ENCODE measurements around the gene ABCA13.

ABCA13 gene

DNA sequence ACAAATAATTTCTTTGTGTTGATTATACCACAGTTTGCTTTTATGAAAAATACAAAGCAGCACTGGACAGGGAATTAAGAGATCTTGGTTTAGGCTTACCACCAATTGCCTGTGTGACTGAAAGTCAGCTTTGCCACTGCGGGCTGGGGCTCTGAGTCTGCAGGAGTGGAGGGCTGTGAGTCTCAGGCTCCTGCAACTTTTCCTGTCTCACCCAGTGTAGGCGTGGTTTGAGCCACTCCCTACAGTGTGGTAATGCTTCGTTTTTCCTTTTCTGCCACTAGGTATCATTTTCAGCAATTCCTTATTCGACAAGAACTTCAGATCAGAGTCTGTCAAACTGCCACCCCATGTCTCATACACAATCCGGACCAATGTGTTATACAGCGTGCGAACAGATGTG is 180.6 kb downstream of the ABCA13 start:
- TF ChIP-seq TAF1 (IDR thresholded peaks at IDR 0.05; ENCODE audit: borderline replicate concordance, insufficient read depth, low read length) (no peak), SIN3A (IDR thresholded peaks at IDR 0.05; ENCODE audit: borderline replicate concordance, insufficient read depth, low read length) (no peak), FOXP2 (optimal IDR thresholded peaks at IDR 0.05; ENCODE audit: borderline replicate concordance, extremely low read depth, extremely low read length, insufficient read depth) (no peak), POLR2AphosphoS5 (IDR thresholded peaks at IDR 0.05; ENCODE audit: low read depth, low read length) (no peak)
- TF ChIP-seq, protein P1, sequence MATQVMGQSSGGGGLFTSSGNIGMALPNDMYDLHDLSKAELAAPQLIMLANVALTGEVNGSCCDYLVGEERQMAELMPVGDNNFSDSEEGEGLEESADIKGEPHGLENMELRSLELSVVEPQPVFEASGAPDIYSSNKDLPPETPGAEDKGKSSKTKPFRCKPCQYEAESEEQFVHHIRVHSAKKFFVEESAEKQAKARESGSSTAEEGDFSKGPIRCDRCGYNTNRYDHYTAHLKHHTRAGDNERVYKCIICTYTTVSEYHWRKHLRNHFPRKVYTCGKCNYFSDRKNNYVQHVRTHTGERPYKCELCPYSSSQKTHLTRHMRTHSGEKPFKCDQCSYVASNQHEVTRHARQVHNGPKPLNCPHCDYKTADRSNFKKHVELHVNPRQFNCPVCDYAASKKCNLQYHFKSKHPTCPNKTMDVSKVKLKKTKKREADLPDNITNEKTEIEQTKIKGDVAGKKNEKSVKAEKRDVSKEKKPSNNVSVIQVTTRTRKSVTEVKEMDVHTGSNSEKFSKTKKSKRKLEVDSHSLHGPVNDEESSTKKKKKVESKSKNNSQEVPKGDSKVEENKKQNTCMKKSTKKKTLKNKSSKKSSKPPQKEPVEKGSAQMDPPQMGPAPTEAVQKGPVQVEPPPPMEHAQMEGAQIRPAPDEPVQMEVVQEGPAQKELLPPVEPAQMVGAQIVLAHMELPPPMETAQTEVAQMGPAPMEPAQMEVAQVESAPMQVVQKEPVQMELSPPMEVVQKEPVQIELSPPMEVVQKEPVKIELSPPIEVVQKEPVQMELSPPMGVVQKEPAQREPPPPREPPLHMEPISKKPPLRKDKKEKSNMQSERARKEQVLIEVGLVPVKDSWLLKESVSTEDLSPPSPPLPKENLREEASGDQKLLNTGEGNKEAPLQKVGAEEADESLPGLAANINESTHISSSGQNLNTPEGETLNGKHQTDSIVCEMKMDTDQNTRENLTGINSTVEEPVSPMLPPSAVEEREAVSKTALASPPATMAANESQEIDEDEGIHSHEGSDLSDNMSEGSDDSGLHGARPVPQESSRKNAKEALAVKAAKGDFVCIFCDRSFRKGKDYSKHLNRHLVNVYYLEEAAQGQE (IDR thresholded peaks at IDR 0.05; ENCODE audit: insufficient read depth in 1 of 2, low read depth in 2 of 2, low read length in 2 of 2), result no peak

DNA sequence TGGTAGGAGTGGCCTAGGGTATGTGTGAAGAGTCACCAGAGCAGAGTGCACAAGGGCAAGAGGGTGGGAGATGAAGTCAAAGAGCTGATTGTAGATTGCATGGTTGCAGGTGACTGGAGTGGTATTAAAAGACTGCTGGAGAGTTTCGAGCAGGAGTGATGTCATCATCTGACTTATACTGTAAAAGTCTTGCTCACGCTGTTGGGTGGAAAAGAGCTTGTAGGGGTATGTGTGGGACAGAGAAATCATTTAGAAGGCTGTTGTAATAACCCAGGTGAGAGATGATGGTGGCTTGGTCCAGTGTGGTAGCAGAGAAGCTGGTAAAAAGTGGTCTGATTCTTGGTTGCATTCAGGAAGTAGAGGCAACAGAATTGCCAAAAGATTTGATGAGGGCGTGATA is 184.1 kb downstream of the ABCA13 start:
- TF ChIP-seq TAF1 (IDR thresholded peaks at IDR 0.05; ENCODE audit: borderline replicate concordance, insufficient read depth, low read length) (no peak), POLR2AphosphoS5 (IDR thresholded peaks at IDR 0.05; ENCODE audit: low read depth, low read length) (no peak), FOXP2 (optimal IDR thresholded peaks at IDR 0.05; ENCODE audit: borderline replicate concordance, extremely low read depth, extremely low read length, insufficient read depth) (no peak), SIN3A (IDR thresholded peaks at IDR 0.05; ENCODE audit: borderline replicate concordance, insufficient read depth, low read length) (no peak)
- TF ChIP-seq, protein P1 (IDR thresholded peaks at IDR 0.05; ENCODE audit: insufficient read depth in 1 of 2, low read depth in 2 of 2, low read length in 2 of 2), result no peak

DNA sequence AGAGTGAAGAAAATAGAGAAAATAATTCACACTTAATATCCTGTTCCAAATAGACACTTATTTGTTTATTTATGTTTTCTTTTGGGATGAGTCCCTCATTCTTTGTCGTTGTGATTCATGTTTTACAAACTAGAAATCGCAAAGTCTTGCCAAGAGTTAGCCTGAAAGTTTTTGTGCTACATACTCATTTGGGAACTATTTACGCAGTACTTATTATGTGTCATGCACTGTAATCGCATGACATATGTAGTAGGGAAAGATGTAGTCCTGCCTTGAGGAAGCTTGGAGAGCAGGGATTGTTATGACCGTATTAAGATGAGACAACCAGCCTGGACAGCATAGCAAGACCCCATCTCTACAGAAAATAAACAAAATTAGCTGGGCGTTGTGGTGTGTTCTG is 189.3 kb downstream of the ABCA13 start:
- no peak for TF ChIP-seq SIN3A (IDR thresholded peaks at IDR 0.05; ENCODE audit: borderline replicate concordance, insufficient read depth, low read length)
- TF ChIP-seq POLR2AphosphoS5 (IDR thresholded peaks at IDR 0.05; ENCODE audit: low read depth, low read length), result no peak
- no peak for TF ChIP-seq TAF1 (IDR thresholded peaks at IDR 0.05; ENCODE audit: borderline replicate concordance, insufficient read depth, low read length)
- TF ChIP-seq FOXP2 (optimal IDR thresholded peaks at IDR 0.05; ENCODE audit: borderline replicate concordance, extremely low read depth, extremely low read length, insufficient read depth), result no peak

DNA sequence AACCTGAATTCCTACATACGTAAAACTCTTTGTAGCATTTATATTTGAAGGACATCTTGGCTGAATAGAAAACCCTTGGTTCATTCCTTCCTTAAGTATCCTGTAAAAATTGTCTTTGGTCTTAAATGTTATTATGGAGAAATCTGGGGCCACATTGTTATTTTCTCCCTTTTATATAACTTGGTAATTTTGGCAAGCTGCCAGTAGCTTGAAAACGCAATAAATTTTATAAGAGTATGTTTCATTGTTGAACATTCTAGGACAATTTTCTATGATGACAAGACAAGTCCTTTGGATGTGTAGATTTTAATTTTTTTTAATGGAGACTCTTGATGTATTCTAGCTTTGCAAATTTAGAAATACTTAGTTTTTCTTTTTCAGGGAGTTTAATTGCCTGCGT is 191.9 kb downstream of the ABCA13 start:
- TF ChIP-seq, protein P1 (IDR thresholded peaks at IDR 0.05; ENCODE audit: insufficient read depth in 1 of 2, low read depth in 2 of 2, low read length in 2 of 2), result no peak
- TF ChIP-seq POLR2AphosphoS5 (IDR thresholded peaks at IDR 0.05; ENCODE audit: low read depth, low read length) (no peak), TAF1 (IDR thresholded peaks at IDR 0.05; ENCODE audit: borderline replicate concordance, insufficient read depth, low read length) (no peak)

DNA sequence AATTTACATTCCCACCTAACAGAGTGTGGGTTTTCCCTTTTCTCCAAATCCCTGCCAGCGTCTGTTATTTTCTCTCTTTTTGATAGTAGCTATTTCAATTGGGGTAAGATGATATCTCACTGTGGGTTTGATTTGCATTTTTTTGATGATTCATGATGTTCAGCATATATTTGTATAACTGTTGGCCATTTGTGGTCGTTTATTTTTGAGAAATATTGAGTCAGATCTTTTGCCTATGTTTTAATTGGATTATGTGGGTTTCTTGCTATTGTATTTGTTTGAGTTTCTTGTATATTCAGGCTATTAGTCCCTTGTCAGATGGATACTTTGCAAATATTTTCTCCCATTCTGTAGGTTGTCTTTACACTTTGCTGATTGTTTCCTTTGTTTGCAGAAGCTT is 193.8 kb downstream of the ABCA13 start:
- TF ChIP-seq FOXP2 (optimal IDR thresholded peaks at IDR 0.05; ENCODE audit: borderline replicate concordance, extremely low read depth, extremely low read length, insufficient read depth), result no peak

DNA sequence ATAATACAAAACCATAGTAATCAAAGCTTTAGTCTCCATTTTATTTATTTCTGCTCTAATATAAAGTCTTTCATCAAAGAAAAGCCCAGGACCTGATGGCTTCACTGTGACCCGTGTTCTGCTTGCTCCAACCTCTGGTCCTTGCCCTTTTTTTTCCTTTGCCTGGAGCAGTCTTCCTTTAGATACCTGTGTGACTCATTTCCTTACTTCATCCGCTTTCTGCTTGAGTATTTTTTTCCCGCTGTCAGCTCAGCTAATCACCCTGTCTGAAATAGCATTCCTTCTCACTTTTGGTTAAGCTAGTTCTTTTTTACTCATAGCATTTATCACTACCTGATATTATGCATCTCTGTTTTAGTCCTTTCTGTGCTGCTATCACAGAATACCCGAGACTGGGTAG is 194.8 kb downstream of the ABCA13 start:
- TF ChIP-seq, protein P1 (IDR thresholded peaks at IDR 0.05; ENCODE audit: insufficient read depth in 1 of 2, low read depth in 2 of 2, low read length in 2 of 2), result no peak
- TF ChIP-seq SIN3A (IDR thresholded peaks at IDR 0.05; ENCODE audit: borderline replicate concordance, insufficient read depth, low read length) (no peak), POLR2AphosphoS5 (IDR thresholded peaks at IDR 0.05; ENCODE audit: low read depth, low read length) (no peak), TAF1 (IDR thresholded peaks at IDR 0.05; ENCODE audit: borderline replicate concordance, insufficient read depth, low read length) (no peak), FOXP2 (optimal IDR thresholded peaks at IDR 0.05; ENCODE audit: borderline replicate concordance, extremely low read depth, extremely low read length, insufficient read depth) (no peak)
